Neural cell (in vitro differentiated cells): ENCODE results near the gene NPIPB6. TPM values are rescaled to one million over a fixed set of nuclear protein-coding genes. Genes with fewer than 3 reads are reported as not detected.
"Not testable (repeated sequence)": the region's sequence is repeated elsewhere in the genome, so short reads cannot be mapped to it uniquely, and the experiment has no call there.

Experiments
- H2AFZ ChIP-seq: fragments of 200-600, 300-800 bp; sonication (generic), shearing (Covaris generic); 2 replicates; pipeline ENCODE4 v1.6.0; 2014; ENCODE audit warnings: low read depth, mild to moderate bottlenecking, antibody characterized with exemption, low read length, moderate library complexity
- H3F3A ChIP-seq: fragments of 200-600 bp; shearing (Covaris generic); 2 replicates; pipeline ENCODE4 v1.6.1; 2016; ENCODE audit warnings: mild to moderate bottlenecking, moderate library complexity, mixed read lengths, antibody characterized with exemption, low read length; ENCODE audit not compliant: insufficient read depth, poor library complexity, severe bottlenecking
- H3K27ac ChIP-seq: fragments of 200-600, 300-800 bp; sonication (generic), shearing (Covaris generic); 2 replicates; pipeline ENCODE4 v1.5.1; 2014; ENCODE audit warnings: mild to moderate bottlenecking, low read length, moderate library complexity
- H3K27me3 ChIP-seq: fragments of 300-800, 200-600 bp; sonication (generic), shearing (Covaris generic); 2 replicates; pipeline ENCODE4 v1.6.0; 2014; ENCODE audit warnings: mild to moderate bottlenecking, low read depth, low read length, moderate library complexity; ENCODE audit not compliant: insufficient read depth
- H3K36me3 ChIP-seq: fragments of 300-800, 200-600 bp; sonication (generic), shearing (Covaris generic); 2 replicates; pipeline ENCODE4 v1.5.1; 2014; ENCODE audit warnings: mild to moderate bottlenecking, antibody characterized with exemption, low read length, moderate library complexity; ENCODE audit not compliant: insufficient read depth
- H3K4me2 ChIP-seq: fragments of 300-800, 200-600 bp; sonication (generic), shearing (Covaris generic); 2 replicates; pipeline ENCODE4 v1.6.0; 2014; ENCODE audit warnings: mild to moderate bottlenecking, low read length
- H3K4me3 ChIP-seq: fragments of 300-800, 200-600 bp; sonication (generic), shearing (Covaris generic); 2 replicates; pipeline ENCODE4 v1.5.1; 2014; ENCODE audit warnings: mild to moderate bottlenecking, low read length, moderate library complexity
- H3K79me2 ChIP-seq: fragments of 200-600 bp; shearing (Covaris generic); replicated peaks from 2 replicates; pipeline ENCODE4 v1.6.0; 2014; ENCODE audit warnings: mild to moderate bottlenecking, low read length, moderate library complexity; ENCODE audit not compliant: insufficient read depth
- H3K9ac ChIP-seq: fragments of 300-800, 200-600 bp; sonication (generic), shearing (Covaris generic); 2 replicates; pipeline ENCODE4 v1.6.1; 2016; ENCODE audit warnings: mild to moderate bottlenecking, low read length, mixed read lengths
- H3K9me2 ChIP-seq: fragments of 200-600 bp; shearing (Covaris generic); 2 replicates; pipeline ENCODE4 v1.6.1; 2016; ENCODE audit warnings: mild to moderate bottlenecking, low read length, mixed read lengths; ENCODE audit not compliant: insufficient read depth
- H3K9me3 ChIP-seq: fragments of 200-600, 300-800 bp; sonication (generic), shearing (Covaris generic); 2 replicates; pipeline ENCODE4 v1.6.1; 2016; ENCODE audit warnings: mild to moderate bottlenecking, mixed run types, low read length, moderate library complexity, mixed read lengths
- H4K20me1 ChIP-seq: fragments of 200-600 bp; shearing (Covaris generic); 2 replicates; pipeline ENCODE4 v1.6.1; 2016; ENCODE audit warnings: mild to moderate bottlenecking, mixed run types; ENCODE audit not compliant: insufficient read depth
- polyA plus RNA-seq: library from polyadenylated mRNA; depleted of rRNA; stranded (reverse); fragments of >200 nt; gene quantifications from 2 replicates; pipeline ENCODE4 v1.2.3, GENCODE V29; 2014

Gene NPIPB6
- polyA plus RNA-seq, 1 donor from 2014 or later, result 0.88 TPM

- not testable (repeated sequence) for H3K4me2 ChIP-seq, H2AFZ ChIP-seq
Measured at GRCh38 chr16:28374281-28374680, 11.0 kb upstream of the NPIPB6 start.

DNA sequence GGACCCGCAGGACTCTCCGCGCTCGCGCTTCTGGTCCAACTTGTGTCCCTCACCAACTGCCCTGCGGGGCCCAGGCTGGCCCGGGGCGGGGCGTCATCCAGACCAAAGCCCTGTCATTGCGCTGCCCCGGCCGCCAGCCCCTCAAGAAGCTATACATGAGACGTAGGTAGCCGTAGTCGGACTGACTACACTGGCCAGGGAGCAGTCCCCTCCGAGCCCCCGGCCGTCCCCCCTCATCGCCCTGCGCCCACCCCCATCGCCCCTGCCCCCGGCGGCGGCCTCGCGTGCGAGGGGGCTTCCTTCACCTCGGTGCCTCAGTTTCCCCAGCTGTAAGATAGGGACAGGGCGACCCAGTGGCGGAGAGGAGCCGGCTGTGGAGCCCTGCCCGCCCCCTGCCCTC is 4.6 kb upstream of the NPIPB6 start:
- H3K27me3 ChIP-seq, H3F3A ChIP-seq, H3K9ac ChIP-seq, H3K9me2 ChIP-seq, H3K36me3 ChIP-seq, H3K79me2 ChIP-seq, H4K20me1 ChIP-seq, H2AFZ ChIP-seq, H3K4me3 ChIP-seq, H3K9me3 ChIP-seq, H3K27ac ChIP-seq, H3K4me2 ChIP-seq: not testable (repeated sequence)

More at GRCh38 chr16:28374281-28374680, 11.0 kb upstream of the NPIPB6 start:
- H3K27ac ChIP-seq, H3K9me2 ChIP-seq, H3K36me3 ChIP-seq, H3F3A ChIP-seq, H3K79me2 ChIP-seq, H4K20me1 ChIP-seq, H3K9ac ChIP-seq, H3K4me3 ChIP-seq, H3K9me3 ChIP-seq, H3K27me3 ChIP-seq: not testable (repeated sequence)

DNA sequence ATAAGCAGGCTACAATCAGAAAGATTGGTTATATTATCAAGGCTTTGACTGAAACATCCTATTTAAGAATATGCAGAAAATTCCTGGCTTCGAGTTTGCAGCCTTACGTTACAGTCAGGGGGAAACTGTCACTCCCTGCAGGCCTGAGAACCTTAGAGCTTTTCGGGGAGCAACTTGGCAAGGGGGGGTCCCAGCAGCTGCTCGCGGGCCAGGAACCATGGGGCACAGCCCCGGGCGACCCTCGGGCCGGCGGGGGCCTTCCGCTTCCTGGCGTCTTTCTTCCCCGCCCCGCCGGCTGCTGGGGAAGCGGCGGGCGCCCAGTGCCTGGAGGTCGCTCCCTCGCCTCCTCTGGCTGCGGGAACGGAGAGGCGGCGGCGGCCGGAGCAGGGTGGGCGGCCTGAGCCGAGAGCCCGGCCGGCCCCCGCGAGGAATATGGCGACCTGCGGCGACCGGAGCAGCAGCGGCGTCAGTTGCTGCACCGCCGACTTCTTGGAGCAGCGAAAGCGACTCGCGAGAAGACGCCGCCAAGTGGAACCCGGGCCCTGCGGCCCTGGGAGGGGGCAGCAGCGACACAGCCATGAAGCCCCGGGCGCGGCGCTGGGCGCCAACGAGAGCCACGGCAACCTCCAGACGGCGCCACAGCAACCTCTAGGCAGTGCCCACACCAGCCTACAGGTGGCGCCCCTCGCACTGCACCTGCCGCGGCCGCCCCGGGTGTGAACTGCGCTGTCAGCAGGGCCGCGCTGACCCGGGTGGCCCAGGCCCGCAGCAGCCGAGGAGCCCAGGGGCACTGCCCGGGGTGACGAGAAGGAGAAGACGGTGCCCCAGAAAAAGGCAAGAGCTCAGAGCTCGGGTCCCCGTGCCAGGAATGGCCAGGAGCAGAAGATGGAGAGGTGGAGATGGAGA is 1.2 kb upstream of the NPIPB6 start:
- H4K20me1 ChIP-seq, H3K36me3 ChIP-seq, H3F3A ChIP-seq, H3K9me2 ChIP-seq, H3K9me3 ChIP-seq, H3K9ac ChIP-seq, H3K79me2 ChIP-seq, H3K27me3 ChIP-seq, H3K27ac ChIP-seq, H3K4me3 ChIP-seq, H2AFZ ChIP-seq, H3K4me2 ChIP-seq: not testable (repeated sequence)

- H3K4me3 ChIP-seq, H2AFZ ChIP-seq, H4K20me1 ChIP-seq, H3K9ac ChIP-seq, H3K4me2 ChIP-seq, H3K9me3 ChIP-seq, H3K36me3 ChIP-seq, H3K79me2 ChIP-seq, H3K9me2 ChIP-seq, H3K27ac ChIP-seq, H3F3A ChIP-seq, H3K27me3 ChIP-seq: not testable (repeated sequence)
Measured at GRCh38 chr16:28362600-28362999, 708 bp downstream of the NPIPB6 start.

GRCh38 chr16:28338230-28338629 is 25.1 kb downstream of the NPIPB6 start:
- H3K27ac ChIP-seq, H3K4me3 ChIP-seq, H3K9ac ChIP-seq, H3K79me2 ChIP-seq, H3K9me2 ChIP-seq, H2AFZ ChIP-seq, H3K36me3 ChIP-seq, H3K4me2 ChIP-seq, H3K9me3 ChIP-seq, H4K20me1 ChIP-seq, H3K27me3 ChIP-seq, H3F3A ChIP-seq: not testable (repeated sequence)

DNA sequence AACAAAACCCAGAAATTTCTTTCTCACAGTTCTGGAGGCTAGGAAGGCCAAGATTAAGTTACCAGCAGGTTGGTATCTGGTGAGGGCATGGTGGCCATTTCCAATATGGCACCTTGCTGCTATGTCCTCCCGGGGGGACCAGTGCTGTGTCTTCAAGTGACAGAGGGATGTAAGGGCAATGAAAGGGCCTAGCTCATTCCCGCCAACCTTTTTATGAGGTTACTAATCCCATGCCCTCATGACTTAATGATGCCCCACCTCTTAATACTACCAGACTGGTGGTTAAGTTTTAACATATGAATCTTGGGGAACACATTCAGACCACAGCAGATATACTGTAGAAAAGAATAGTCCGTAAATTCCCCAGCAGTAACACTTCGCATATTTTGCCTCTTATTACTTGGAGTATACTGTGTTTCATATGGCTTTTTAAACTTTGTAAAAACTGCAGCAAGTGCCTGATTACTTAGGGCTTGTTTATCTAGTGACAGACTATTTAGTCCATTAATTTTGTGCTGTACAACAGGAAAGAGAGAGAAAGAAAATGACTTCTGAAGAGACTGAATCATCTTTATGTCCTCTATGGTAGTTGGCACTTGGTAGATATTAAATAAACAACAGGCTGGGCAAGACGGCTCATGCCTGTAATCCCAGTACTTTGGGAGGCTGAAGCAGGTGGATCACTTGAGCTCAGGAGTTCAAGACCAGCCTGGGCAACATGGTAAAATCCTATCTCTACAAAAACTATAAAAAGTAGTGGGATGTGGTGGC is 26.2 kb downstream of the NPIPB6 start:
- not testable (repeated sequence) for H3K4me3 ChIP-seq, H3K9ac ChIP-seq

GRCh38 chr16:28335678-28336077 is 27.6 kb downstream of the NPIPB6 start:
- not testable (repeated sequence) for H2AFZ ChIP-seq, H3K36me3 ChIP-seq, H3K4me2 ChIP-seq, H3K79me2 ChIP-seq, H3F3A ChIP-seq, H3K27me3 ChIP-seq, H3K9ac ChIP-seq, H3K9me2 ChIP-seq, H3K27ac ChIP-seq, H4K20me1 ChIP-seq, H3K4me3 ChIP-seq, H3K9me3 ChIP-seq

More for the DNA sequence above, 26.2 kb downstream of the NPIPB6 start:
- not testable (repeated sequence) for H3K27ac ChIP-seq, H2AFZ ChIP-seq, H3K36me3 ChIP-seq, H4K20me1 ChIP-seq, H3K9me2 ChIP-seq, H3F3A ChIP-seq, H3K79me2 ChIP-seq, H3K27me3 ChIP-seq, H3K4me2 ChIP-seq, H3K9me3 ChIP-seq

DNA sequence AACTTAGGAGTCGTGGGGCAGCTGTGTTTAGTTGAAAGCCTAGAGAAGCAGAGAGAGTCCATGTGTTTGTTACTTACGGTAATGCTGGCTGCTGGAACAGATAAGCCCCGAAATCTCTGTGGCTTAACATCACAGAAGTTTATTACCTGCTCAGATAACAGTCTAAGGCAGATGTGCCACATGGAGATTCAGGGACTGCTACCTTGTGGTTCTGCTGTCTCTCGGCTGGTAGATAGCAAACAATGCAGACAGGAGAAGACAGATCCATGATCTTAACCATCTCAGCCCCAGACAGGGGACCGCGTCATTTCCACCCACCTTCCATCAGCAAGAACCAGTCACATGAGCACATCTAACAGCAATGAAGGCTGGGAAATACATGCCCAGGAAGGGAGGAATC is 30.7 kb downstream of the NPIPB6 start:
- not testable (repeated sequence) for H4K20me1 ChIP-seq, H3K4me2 ChIP-seq, H3K27ac ChIP-seq, H3K36me3 ChIP-seq, H3K79me2 ChIP-seq, H3K27me3 ChIP-seq, H3K9me3 ChIP-seq, H2AFZ ChIP-seq, H3K9ac ChIP-seq, H3K4me3 ChIP-seq, H3K9me2 ChIP-seq, H3F3A ChIP-seq
